ENCODE measurements around the gene GCK.

The GCK gene

GRCh38 chr7:44148961-44149536 lies 40.2 kb downstream of the GCK start:
- no peak for DNase-seq
- Histone ChIP-seq H3K27me3 (replicated peaks) (no peaks in the 10 kb centered on the region), H3K27ac (no peak overlapping the region), H3K36me3 (replicated peaks) (no peaks in the 10 kb centered on the region), H3K4me3 (ENCODE audit: low read depth, low read length) (no peak overlapping the region)
- in situ Hi-C loops (cut with HindIII; ENCODE audit: low pct_ligation_motif_present, low sequenced_read_pairs): no loop called here
- TF ChIP-seq, protein P1, sequence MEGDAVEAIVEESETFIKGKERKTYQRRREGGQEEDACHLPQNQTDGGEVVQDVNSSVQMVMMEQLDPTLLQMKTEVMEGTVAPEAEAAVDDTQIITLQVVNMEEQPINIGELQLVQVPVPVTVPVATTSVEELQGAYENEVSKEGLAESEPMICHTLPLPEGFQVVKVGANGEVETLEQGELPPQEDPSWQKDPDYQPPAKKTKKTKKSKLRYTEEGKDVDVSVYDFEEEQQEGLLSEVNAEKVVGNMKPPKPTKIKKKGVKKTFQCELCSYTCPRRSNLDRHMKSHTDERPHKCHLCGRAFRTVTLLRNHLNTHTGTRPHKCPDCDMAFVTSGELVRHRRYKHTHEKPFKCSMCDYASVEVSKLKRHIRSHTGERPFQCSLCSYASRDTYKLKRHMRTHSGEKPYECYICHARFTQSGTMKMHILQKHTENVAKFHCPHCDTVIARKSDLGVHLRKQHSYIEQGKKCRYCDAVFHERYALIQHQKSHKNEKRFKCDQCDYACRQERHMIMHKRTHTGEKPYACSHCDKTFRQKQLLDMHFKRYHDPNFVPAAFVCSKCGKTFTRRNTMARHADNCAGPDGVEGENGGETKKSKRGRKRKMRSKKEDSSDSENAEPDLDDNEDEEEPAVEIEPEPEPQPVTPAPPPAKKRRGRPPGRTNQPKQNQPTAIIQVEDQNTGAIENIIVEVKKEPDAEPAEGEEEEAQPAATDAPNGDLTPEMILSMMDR (IDR thresholded peaks at IDR 0.05; ENCODE audit: low read depth, low read length, missing control alignments): no peak

DNA sequence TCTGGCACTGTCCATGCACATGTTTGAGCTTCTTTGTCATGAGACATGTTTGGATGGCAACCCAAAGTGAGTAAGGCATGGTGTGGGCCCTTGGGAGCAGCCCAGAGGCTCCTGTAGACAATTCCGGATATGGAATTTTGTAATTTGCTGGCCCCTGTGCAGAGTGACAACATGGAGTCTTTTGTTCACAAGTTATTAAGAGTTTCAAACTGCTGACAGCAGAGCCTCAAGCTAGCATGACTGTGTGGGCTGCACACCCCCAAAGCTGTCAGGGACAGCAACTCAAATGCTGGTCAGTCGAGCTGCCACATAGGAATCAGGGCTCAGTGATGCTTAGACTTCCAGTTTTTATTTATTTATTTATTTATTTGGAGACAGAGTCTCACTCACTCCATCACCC lies 41.1 kb downstream of the GCK start:
- Histone ChIP-seq H3K36me3 (replicated peaks) (no peaks in the 10 kb centered on the region), H3K27ac (no peak overlapping the region), H3K4me3 (ENCODE audit: low read depth, low read length) (no peak overlapping the region), H3K27me3 (replicated peaks) (no peaks in the 10 kb centered on the region)
- in situ Hi-C loops (cut with HindIII; ENCODE audit: low pct_ligation_motif_present, low sequenced_read_pairs): no loop called here
- no peak for DNase-seq
- TF ChIP-seq, protein P1 (IDR thresholded peaks at IDR 0.05; ENCODE audit: low read depth, low read length, missing control alignments): no peak

GRCh38 chr7:44147026-44147991 lies 41.9 kb downstream of the GCK start:
- DNase-seq: no peak
- in situ Hi-C loops (cut with HindIII; ENCODE audit: low pct_ligation_motif_present, low sequenced_read_pairs): no loop called here
- no peaks in the 10 kb centered on the region for H3K36me3 ChIP-seq (replicated peaks)
- no peaks in the 10 kb centered on the region for H3K27me3 ChIP-seq (replicated peaks)
- no peak overlapping the region for H3K4me3 ChIP-seq (ENCODE audit: low read depth, low read length)
- TF ChIP-seq, protein P1 (IDR thresholded peaks at IDR 0.05; ENCODE audit: low read depth, low read length, missing control alignments): no peak
- H3K27ac ChIP-seq: no peak overlapping the region

GRCh38 chr7:44145969-44146911 lies 43.0 kb downstream of the GCK start:
- no peaks in the 10 kb centered on the region for H3K27me3 ChIP-seq (replicated peaks)

DNA sequence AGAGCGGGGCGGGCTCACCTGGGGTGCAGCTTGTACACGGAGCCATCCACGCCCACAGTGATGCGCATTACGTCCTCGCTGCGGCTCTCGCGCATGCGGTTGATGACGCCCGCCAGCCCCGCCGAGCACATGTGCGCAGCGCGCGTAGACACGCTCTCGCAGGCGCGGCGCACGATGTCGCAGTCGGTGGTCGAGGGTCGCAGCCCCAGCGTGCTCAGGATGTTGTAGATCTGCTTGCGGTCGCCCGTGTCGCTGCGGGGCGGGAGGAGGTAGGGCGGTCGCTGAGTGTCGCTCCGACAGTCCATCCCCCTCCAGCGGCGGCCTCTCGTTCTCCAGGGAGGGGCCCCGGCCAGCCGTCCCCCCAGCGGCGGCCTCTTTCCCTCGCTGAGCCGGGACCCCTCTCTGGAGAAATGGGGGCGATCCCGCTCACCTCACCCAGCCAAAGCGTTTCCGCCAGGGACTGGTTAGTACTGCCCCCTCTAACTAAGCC lies 43.7 kb downstream of the GCK start:
- Histone ChIP-seq H3K27me3 (replicated peaks) (no peaks in the 10 kb centered on the region), H3K36me3 (replicated peaks) (no peaks in the 10 kb centered on the region), H3K4me3 (ENCODE audit: low read depth, low read length) (peak overlapping the region; percentile 54), H3K27ac (no peak overlapping the region)
- DNase-seq: no peak
- in situ Hi-C loops (cut with HindIII; ENCODE audit: low pct_ligation_motif_present, low sequenced_read_pairs): no loop called here
- TF ChIP-seq, protein P1 (IDR thresholded peaks at IDR 0.05; ENCODE audit: low read depth, low read length, missing control alignments): no peak

More at GRCh38 chr7:44145969-44146911, 43.0 kb downstream of the GCK start:
- TF ChIP-seq, protein P1 (IDR thresholded peaks at IDR 0.05; ENCODE audit: low read depth, low read length, missing control alignments): no peak
- DNase-seq: peak; percentile 22
- Histone ChIP-seq H3K4me3 (ENCODE audit: low read depth, low read length) (peak overlapping the region; percentile 54), H3K36me3 (replicated peaks) (no peaks in the 10 kb centered on the region), H3K27ac (no peak overlapping the region)
- in situ Hi-C loops (cut with HindIII; ENCODE audit: low pct_ligation_motif_present, low sequenced_read_pairs): no loop called here

All from brain microvascular endothelial cell (primary cell).